ENCODE data around the gene EPHB1.
"Not testable (repeated sequence)": the region's sequence is repeated elsewhere in the genome, so short reads cannot be mapped to it uniquely, and the experiment has no call there.

The EPHB1 gene

DNA sequence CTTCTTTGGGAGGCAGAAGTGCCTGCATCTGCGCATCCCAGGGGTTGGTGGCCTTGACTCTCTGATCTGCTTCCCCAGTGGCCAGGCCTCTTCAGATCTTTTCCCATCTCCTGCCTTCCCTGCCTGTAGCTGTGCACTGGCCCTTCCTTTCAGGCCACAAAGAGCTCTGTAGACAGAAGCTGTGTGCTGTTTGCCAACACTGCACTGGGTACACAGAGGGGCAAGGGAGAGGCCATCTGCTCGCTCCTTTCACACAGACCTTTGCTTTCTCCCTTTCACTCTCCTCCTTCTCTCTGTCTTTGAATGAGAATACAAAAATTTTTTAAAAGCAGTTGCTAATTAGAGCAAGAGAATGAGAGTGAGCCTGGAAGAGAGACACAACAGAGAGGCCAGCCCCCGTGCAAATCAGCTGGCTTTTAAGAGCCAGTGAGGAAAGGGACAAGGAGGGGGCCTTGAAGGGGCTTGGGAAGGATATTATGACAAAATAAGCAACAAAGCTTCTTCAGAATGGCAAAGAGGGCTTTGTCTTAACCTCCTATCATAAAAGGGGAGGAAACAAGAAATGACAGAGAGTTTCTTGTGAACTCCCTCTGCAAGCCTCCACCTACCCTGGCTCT is 170.9 kb downstream of the EPHB1 start:
- no peak for DNase-seq

DNA sequence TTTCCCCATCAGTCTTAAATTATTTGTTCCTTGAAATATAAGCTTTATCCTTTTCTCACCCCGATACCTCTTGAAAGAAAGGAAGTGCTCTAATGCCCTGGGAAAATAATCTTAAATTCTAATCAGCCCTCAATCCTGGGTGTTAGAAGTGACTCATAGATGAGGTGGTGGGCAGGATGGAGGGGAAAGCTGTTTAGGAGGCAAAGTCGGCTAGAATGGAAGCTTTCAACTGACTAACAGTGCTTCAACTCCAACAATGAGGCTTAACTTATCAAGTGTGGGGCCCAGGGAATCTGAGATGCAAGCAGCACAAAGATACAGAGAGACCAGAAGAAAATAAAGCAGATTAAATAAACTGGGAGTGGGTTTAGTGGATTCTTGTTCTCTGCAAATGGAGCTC is 175.8 kb downstream of the EPHB1 start:
- no peak for DNase-seq

DNA sequence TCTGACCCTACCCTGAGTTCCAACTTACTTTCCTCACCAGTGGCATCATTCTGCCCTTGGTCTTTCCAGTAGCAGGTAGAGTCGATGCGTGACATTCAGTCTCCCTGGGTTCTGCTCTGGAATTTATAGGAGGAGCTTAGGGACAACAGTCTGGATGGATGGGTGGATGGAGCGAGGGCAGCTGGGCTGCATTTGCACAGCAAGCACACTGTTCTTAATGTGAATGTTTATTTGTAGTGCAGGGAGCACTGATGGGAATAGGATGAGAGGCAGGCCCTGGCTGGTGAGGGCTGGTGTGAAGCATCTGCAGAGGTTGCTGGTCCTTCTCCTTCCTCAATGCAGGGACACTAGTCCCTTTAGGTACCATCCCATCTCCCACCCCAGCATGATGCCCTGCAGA is 176.2 kb downstream of the EPHB1 start:
- DNase-seq = no peak

- not testable (repeated sequence) for DNase-seq
Observed at GRCh38 chr3:134971907-134972306, 176.8 kb downstream of the EPHB1 start.

- no peak for DNase-seq
Observed at GRCh38 chr3:134972836-134973455, 177.9 kb downstream of the EPHB1 start.

- peak; percentile 41 for DNase-seq
Observed at GRCh38 chr3:134974624-134975023, 179.6 kb downstream of the EPHB1 start.

DNA sequence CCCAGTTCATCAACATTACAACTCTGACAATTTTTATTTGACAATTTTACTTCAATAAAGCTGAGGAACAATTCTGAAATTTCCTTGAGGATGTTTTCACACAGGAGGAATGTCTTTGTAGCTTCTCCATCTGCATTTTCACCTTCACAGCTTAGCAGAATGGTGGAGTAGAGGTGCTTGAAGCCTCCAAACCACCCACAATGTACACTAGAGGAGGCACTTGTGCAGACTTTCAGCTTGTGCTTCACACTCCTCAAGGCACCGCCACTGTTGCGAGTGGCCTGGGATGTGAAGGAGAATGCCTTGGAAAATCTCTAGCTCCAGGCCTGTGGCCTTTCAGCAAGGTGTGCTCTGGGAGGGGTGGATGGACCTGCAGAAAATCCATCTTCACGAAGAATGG is 181.9 kb downstream of the EPHB1 start:
- no peak for DNase-seq

DNA sequence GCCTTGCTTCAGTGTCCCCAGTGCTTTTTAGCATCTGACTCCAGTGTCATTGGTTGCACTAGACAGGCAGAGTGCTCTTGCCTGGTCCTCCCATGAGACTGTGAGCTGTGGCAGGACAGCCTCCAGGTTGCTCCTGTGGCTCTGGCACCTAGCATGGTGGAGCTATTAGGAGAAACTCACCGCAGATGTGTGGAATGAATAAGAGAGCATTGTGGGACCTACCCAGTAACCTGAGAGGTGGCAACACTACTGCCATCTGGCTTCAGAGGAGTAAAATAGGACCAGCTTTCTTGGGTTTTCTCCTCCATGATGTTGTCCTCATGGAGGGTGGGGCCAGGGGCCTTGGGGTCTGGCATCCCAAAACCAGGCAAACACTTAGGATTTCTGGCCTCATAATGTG is 183.6 kb downstream of the EPHB1 start:
- DNase-seq = no peak

DNA sequence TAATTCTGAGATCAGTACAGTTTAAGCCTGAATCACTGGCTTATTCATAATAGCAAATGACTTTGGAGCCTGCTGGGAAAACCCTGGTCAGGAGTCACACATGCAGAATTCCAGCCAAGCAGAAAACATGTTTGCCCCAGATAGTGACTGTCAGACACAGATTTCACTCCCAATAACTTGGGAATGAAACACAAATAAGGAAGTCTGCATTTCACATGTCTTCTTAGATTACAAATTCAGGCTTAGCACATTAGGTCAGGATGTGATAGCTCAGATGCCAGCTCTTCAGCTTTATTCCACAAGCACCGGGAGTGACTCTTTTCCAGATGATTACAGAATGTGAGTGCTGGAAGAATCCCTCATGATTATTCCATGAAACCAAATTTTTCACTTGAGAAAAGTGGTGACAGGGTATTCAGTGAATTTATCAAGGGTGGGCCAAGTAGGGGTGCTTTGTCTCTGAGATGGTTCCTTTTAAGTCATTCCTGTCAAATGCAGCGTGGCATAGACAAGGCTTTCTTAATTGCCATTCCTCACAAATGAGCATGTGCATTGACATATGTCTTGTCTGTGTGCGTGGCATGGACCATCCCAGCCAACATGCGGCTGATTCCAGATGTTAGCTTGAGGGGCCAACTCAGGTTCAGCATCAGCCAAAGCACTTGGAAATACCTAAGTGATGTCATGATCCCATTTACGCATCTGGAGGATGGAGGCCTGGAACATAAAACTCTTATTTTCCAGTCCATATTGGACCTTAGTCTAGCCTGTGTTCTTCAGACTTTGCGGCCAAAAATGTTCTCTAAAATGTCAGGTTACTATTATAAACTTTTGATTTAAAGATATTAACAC is 191.0 kb downstream of the EPHB1 start:
- DNase-seq = no peak

DNA sequence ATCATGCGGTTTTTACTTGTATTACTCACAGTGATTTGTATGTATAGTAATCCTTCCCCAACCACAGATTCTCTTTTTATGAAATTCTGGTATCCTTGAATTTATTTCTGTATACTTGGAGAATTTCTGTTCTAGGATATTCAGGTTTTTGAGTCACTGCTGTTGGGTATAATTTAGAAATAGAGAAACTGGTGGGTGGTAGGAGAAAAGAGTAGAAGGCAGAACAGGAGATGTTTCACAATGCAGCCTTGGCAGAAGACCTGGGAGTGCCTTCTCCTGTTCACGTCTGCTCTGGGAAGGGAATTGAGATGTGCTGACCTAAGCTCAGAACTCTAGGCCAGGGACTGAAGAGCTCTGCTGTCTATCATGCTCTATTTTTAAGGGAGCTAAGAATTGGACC is 193.6 kb downstream of the EPHB1 start:
- no peak for DNase-seq

GRCh38 chr3:134991003-134991402 is 195.9 kb downstream of the EPHB1 start:
- DNase-seq = no peak

GRCh38 chr3:134991472-134992010 is 196.5 kb downstream of the EPHB1 start:
- no peak for DNase-seq

- DNase-seq = no peak
Observed at GRCh38 chr3:134992180-134992579, 197.1 kb downstream of the EPHB1 start.

DNA sequence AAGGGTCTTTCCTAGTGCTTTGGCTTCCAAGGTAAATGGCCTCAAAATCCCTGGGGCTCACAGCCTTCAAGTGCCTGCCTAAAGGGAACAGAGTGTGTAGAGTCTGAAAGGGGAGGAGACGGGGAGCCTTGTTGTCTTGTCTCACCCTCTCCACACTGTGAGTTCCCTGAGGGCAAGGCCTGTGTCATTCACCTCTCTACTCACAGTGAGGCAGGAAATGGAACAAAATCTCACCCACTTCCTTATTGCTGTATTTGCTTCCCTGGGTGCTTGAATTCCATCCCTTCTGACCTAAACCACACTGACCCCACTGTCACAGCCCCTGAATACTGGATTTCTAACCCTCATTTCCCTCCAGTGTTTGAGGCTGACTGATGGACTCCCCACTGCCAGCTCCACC is 197.5 kb downstream of the EPHB1 start:
- DNase-seq = no peak

- no peak for DNase-seq
Observed at GRCh38 chr3:134993011-134993410, 198.0 kb downstream of the EPHB1 start.

DNA sequence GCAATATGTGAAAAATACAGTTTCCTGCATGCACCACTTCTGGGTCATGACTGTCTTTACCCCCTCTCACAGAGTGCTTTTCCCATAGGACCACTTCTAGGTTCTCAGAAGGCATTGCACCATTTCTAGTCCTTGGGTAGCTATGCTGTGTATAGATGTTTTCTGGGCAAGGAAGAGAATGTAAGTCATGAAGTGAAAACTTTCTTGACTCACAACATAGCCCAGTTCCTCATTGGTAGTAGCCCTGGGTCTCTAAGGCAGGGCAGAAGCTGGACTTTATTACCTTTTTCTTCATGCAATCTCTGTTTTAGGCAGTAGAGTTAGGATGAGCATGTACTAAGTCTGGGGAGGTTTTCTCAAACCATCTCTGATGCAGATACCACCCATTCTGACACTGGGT is 203.1 kb downstream of the EPHB1 start:
- DNase-seq = no peak

GRCh38 chr3:134998855-134999254 is 203.8 kb downstream of the EPHB1 start:
- DNase-seq = no peak

DNA sequence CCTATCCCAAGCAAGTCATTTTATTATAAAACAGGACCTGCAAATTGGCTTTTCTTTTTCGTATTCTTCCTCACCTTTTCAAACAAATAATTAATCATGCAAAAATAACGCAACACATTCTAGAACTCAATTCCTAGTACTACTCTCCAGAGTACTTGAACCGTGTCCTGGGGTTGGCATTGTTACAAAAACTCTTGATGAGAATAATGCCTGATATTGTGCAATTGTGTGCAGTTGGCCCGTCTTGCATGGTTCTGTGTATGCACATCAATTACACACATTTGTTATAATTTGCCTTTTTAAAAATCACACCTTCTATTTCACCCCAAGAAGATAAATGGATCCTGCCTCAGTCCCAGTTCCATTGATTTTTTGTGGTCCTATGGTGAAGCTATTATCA is 205.4 kb downstream of the EPHB1 start:
- DNase-seq = no peak

DNA sequence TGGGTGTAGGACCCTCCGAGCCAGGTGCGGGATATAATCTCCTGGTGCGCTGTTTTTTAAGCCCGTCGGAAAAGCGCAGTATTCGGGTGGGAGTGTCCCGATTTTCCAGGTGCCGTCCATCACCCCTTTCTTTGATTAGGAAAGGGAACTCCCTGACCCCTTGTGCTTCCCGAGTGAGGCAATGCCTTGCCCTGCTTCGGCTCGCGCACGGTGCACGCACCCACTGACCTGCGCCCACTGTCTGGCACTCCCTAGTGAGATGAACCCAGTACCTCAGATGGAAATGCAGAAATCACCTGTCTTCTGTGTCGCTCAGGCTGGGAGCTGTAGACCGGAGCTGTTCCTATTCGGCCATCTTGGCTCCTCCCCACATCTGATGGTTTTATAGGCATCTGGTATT is 210.6 kb downstream of the EPHB1 start:
- not testable (repeated sequence) for DNase-seq

DNA sequence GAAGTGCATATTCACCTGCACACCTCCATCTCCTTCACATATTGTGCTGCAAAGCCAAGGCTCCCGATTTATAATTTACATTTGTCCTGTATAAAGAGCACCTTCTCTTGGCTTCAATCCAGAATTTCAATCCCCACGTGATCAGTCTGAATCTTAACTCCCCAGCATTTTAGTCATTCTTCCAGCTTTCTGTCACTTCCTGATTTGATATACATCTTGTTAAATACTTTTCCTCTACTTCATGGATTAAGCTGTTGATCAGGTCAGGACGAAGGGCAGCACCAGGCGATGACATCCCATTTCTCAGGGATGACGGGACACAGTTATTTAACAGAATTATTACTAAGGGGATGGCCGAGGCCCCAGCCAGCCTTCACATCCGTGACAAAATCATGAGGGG is 212.5 kb downstream of the EPHB1 start:
- DNase-seq = no peak

DNA sequence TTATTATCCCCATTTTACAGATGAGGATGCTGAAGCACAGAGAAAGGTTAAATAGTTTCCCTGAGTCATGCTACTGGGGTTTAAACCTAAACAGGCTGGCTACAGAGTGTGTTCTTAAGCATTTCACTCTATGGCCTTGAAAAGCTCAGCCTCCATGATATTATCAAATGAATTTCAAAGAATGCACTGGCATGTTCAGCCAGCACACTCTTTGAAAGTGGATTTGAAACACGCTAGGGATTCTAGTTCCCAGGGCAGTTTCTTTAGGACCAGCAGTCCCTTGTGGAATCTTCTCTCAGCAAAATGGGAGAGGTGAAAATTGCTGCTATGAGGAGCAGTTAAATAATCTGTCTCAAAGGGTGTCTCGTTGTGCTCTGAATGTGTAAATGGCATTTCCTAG is 213.3 kb downstream of the EPHB1 start:
- DNase-seq = no peak

- no peak for DNase-seq
Observed at GRCh38 chr3:135009014-135009413, 214.0 kb downstream of the EPHB1 start.

DNA sequence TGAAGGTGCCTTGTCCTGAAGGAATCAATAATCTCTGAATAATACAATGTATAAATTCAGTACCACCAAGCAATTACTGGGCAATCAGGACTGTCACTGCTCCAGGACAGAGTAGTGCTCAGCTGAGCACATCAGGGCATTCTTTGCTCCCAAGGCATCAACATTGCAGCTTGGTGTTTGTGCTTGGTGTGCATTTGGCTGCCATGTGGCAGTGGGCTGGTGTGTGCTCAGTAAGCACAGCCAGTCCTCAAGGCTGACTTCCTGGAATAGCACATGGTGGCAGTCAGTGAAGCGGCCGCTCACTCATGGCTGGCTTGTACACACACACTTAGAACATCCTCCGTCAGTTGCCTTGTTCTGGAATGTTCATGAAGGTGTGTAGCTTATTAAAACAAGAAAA is 217.0 kb downstream of the EPHB1 start:
- DNase-seq = no peak

DNA sequence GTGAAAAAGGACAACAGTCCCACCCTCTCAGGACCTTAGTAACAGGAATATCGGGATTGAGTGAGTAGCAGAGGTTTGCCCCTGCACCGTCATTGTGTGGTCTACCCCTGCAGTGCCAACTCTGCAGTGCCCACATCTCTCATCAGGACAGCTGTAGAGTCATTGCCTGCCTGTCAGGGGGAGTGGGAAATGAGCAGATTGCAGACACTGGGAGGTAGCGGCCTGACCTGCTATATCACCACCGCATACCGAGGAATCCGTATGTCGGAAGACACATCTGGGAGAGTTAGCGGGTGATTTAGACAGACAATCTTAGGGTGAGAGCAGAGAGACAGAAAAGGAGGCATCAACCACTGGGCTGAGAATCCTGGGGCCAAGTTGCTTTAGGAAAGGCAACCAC is 218.1 kb downstream of the EPHB1 start:
- no peak for DNase-seq

Data from NCI-H510A (cell line).